Dendritic cell treated with granulocyte-macrophage colony-stimulating factor and Interleukin-4, amounts not matched to agents 40 ng/mL and 50 ng/mL, for 4 days (primary cell): ENCODE data around the gene SAMD13.

ENCODE experiments used
- H3K27ac Mint-ChIP-seq: one replicate; pipeline ENCODE4 v1.8.0; 2022; ENCODE audit warnings: mild to moderate bottlenecking, mixed read lengths
- H3K27me3 Mint-ChIP-seq: one replicate; pipeline ENCODE4 v1.8.0; 2022; ENCODE audit warnings: mild to moderate bottlenecking, mixed read lengths
- H3K36me3 Mint-ChIP-seq: one replicate; pipeline ENCODE4 v1.8.0; 2022; ENCODE audit warnings: low read depth, mixed read lengths
- H3K4me1 Mint-ChIP-seq: one replicate; pipeline ENCODE4 v1.8.0; 2022; ENCODE audit warnings: low read depth, mixed read lengths
- H3K4me3 Mint-ChIP-seq: one replicate; pipeline ENCODE4 v1.8.0; 2022; ENCODE audit warnings: mild to moderate bottlenecking, moderate library complexity, mixed read lengths
- H3K9me3 Mint-ChIP-seq: one replicate; pipeline ENCODE4 v1.8.0; 2022; ENCODE audit warnings: mixed read lengths
- intact Hi-C: fragments of 100-400 bp; cut with micrococcal nuclease; formaldehyde crosslinking; loops from one replicate; pipeline ENCODE4 v1.15.0; 2022

SAMD13 gene

GRCh38 chr1:84358695-84359094 lies 57.2 kb downstream of the SAMD13 start:
- Mint-ChIP-seq H3K27me3 (no peaks in the 10 kb centered on the region), H3K36me3 (no peaks in the 10 kb centered on the region), H3K27ac (no peak overlapping the region), H3K4me1 (peaks cover 8% of the 10 kb centered on the region), H3K9me3 (no peaks in the 10 kb centered on the region), H3K4me3 (no peak overlapping the region)
- intact Hi-C loops: no loop called here

- intact Hi-C loops: no loop called here
- no peaks in the 10 kb centered on the region for H3K27me3 Mint-ChIP-seq
- no peak overlapping the region for H3K27ac Mint-ChIP-seq
These were observed 58.8 kb downstream of the SAMD13 start for GRCh38 chr1:84360316-84360715.

GRCh38 chr1:84361796-84362195 lies 60.3 kb downstream of the SAMD13 start:
- Mint-ChIP-seq H3K27ac (no peak overlapping the region), H3K27me3 (no peaks in the 10 kb centered on the region), H3K36me3 (no peaks in the 10 kb centered on the region), H3K9me3 (no peaks in the 10 kb centered on the region), H3K4me1 (peaks cover 17% of the 10 kb centered on the region), H3K4me3 (no peak overlapping the region)
- intact Hi-C loops: no loop called here

More at GRCh38 chr1:84360316-84360715, 58.8 kb downstream of the SAMD13 start:
- Mint-ChIP-seq H3K36me3 (no peaks in the 10 kb centered on the region), H3K4me3 (no peak overlapping the region), H3K4me1 (peaks cover 8% of the 10 kb centered on the region), H3K9me3 (no peaks in the 10 kb centered on the region)

- no peak overlapping the region for H3K4me3 Mint-ChIP-seq
These were observed 61.5 kb downstream of the SAMD13 start for GRCh38 chr1:84363019-84363418.

GRCh38 chr1:84363622-84364021 lies 62.1 kb downstream of the SAMD13 start:
- H3K27ac Mint-ChIP-seq: no peak overlapping the region
- intact Hi-C loops: no loop called here
- H3K4me3 Mint-ChIP-seq: no peak overlapping the region
- no peaks in the 10 kb centered on the region for H3K36me3 Mint-ChIP-seq
- peaks cover 17% of the 10 kb centered on the region for H3K4me1 Mint-ChIP-seq
- H3K27me3 Mint-ChIP-seq: no peaks in the 10 kb centered on the region
- H3K9me3 Mint-ChIP-seq: no peaks in the 10 kb centered on the region

More at GRCh38 chr1:84363019-84363418, 61.5 kb downstream of the SAMD13 start:
- Mint-ChIP-seq H3K36me3 (no peaks in the 10 kb centered on the region), H3K27ac (no peak overlapping the region), H3K4me1 (peaks cover 17% of the 10 kb centered on the region), H3K9me3 (no peaks in the 10 kb centered on the region), H3K27me3 (no peaks in the 10 kb centered on the region)
- intact Hi-C loops: no loop called here

GRCh38 chr1:84365225-84366221 lies 64.0 kb downstream of the SAMD13 start:
- H3K27ac Mint-ChIP-seq: no peak overlapping the region
- intact Hi-C loops: no loop called here

GRCh38 chr1:84366786-84367185 lies 65.3 kb downstream of the SAMD13 start:
- Mint-ChIP-seq H3K4me3 (no peak overlapping the region), H3K27me3 (no peaks in the 10 kb centered on the region), H3K36me3 (no peaks in the 10 kb centered on the region), H3K4me1 (peaks cover 17% of the 10 kb centered on the region), H3K27ac (no peak overlapping the region), H3K9me3 (no peaks in the 10 kb centered on the region)
- intact Hi-C loops: no loop called here

More at GRCh38 chr1:84365225-84366221, 64.0 kb downstream of the SAMD13 start:
- Mint-ChIP-seq H3K4me1 (peaks cover 17% of the 10 kb centered on the region), H3K4me3 (no peak overlapping the region), H3K36me3 (no peaks in the 10 kb centered on the region), H3K9me3 (no peaks in the 10 kb centered on the region), H3K27me3 (no peaks in the 10 kb centered on the region)

GRCh38 chr1:84367219-84367618 lies 65.7 kb downstream of the SAMD13 start:
- H3K36me3 Mint-ChIP-seq: no peaks in the 10 kb centered on the region
- no peak overlapping the region for H3K4me3 Mint-ChIP-seq
- no peaks in the 10 kb centered on the region for H3K27me3 Mint-ChIP-seq
- no peak overlapping the region for H3K27ac Mint-ChIP-seq
- intact Hi-C loops: no loop called here
- H3K9me3 Mint-ChIP-seq: no peaks in the 10 kb centered on the region
- peaks cover 17% of the 10 kb centered on the region for H3K4me1 Mint-ChIP-seq

GRCh38 chr1:84368441-84368840 lies 66.9 kb downstream of the SAMD13 start:
- no peaks in the 10 kb centered on the region for H3K36me3 Mint-ChIP-seq
- H3K27ac Mint-ChIP-seq: no peak overlapping the region
- no peaks in the 10 kb centered on the region for H3K27me3 Mint-ChIP-seq
- intact Hi-C loops: no loop called here
- no peaks in the 10 kb centered on the region for H3K9me3 Mint-ChIP-seq
- no peak overlapping the region for H3K4me3 Mint-ChIP-seq
- H3K4me1 Mint-ChIP-seq: peaks cover 10% of the 10 kb centered on the region

GRCh38 chr1:84370266-84370665 lies 68.8 kb downstream of the SAMD13 start:
- Mint-ChIP-seq H3K36me3 (no peaks in the 10 kb centered on the region), H3K9me3 (no peaks in the 10 kb centered on the region), H3K27ac (no peak overlapping the region), H3K27me3 (no peaks in the 10 kb centered on the region), H3K4me3 (no peak overlapping the region), H3K4me1 (peaks cover 16% of the 10 kb centered on the region)
- intact Hi-C loops: no loop called here

GRCh38 chr1:84370831-84371394 lies 69.4 kb downstream of the SAMD13 start:
- Mint-ChIP-seq H3K27me3 (no peaks in the 10 kb centered on the region), H3K4me1 (peaks cover 11% of the 10 kb centered on the region), H3K9me3 (no peaks in the 10 kb centered on the region), H3K36me3 (no peaks in the 10 kb centered on the region), H3K27ac (no peak overlapping the region), H3K4me3 (no peak overlapping the region)
- intact Hi-C loops: no loop called here

GRCh38 chr1:84373436-84374141 lies 72.1 kb downstream of the SAMD13 start:
- H3K36me3 Mint-ChIP-seq: no peaks in the 10 kb centered on the region
- no peak overlapping the region for H3K4me3 Mint-ChIP-seq
- no peaks in the 10 kb centered on the region for H3K9me3 Mint-ChIP-seq
- no peak overlapping the region for H3K27ac Mint-ChIP-seq
- intact Hi-C loops: no loop called here
- no peaks in the 10 kb centered on the region for H3K27me3 Mint-ChIP-seq
- peaks cover 7% of the 10 kb centered on the region for H3K4me1 Mint-ChIP-seq

GRCh38 chr1:84374991-84375696 lies 73.6 kb downstream of the SAMD13 start:
- H3K9me3 Mint-ChIP-seq: no peaks in the 10 kb centered on the region
- intact Hi-C loops: no loop called here
- no peaks in the 10 kb centered on the region for H3K27me3 Mint-ChIP-seq
- peaks cover 8% of the 10 kb centered on the region for H3K4me1 Mint-ChIP-seq
- no peaks in the 10 kb centered on the region for H3K36me3 Mint-ChIP-seq
- no peak overlapping the region for H3K27ac Mint-ChIP-seq
- no peak overlapping the region for H3K4me3 Mint-ChIP-seq
